Stromal cell of bone marrow (primary cell): ENCODE data around the gene UQCC2.

Experiments used
- DNase-seq: peaks from one replicate; pipeline ENCODE4 v3.0.0-alpha.2; 2012; ENCODE audit warnings: low read depth

The UQCC2 gene

DNA sequence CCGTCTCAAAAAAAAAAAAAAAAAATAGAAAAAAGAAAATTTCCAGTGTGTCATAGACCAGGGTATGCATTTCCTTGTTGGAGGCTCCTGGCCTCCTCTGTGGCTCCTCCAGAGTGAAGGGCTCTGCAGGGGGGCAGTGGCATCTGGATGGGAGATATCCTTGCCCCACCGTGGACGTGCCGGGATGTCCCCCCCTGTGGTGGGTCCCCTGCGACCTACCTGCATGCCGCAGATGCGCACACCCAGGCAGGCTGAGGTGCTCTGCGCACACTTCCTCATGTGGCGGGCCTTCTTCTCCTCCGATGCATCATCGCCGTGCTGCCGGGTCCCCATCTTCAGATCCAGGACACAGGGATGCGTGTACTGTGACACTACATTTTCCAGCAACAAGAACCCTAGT is 13.7 kb upstream of the UQCC2 start:
- no peak for DNase-seq

DNA sequence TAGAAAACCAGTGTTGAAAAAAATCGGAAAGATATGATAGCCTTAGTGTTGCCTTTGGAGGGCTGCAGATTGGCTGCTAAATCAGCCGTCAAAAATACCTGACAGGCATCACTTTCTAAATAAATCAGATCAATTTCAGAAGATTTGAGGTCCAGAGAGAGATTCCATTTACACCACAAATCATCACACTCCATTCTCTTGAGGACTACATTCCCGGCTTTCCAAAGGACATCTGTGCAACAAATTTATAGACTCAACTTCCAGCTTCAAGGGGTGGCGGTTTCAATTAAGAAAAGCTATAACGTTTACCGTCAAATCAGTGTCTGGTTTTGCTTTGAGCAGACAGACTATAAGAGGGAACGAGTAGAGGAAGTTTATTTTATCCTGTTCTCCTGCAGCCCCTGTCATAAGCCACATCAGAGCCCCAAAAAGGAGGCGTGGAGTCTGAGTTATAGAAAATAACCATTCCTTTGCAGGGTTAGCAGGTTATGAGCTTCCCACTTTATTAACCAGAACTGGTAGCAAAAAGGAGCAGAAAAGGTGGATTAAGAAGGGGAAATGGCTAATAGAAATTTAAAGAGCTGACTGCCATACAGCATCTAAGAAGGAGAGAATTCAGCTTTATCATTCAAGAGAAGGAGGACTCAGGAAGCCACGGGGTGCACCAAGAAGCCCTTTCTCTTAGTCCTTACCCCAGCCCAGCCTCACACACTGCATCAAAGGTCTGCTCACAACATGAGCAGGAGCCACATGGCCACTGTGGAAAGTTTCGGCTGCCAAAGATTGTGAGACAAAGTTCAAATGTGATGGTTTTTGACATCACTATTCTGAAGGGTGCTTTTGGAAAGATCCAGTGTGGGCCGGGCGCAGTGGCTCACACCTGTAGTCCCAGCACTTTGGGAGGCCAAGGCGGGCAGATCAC is 12.9 kb upstream of the UQCC2 start:
- DNase-seq, result no peak

DNA sequence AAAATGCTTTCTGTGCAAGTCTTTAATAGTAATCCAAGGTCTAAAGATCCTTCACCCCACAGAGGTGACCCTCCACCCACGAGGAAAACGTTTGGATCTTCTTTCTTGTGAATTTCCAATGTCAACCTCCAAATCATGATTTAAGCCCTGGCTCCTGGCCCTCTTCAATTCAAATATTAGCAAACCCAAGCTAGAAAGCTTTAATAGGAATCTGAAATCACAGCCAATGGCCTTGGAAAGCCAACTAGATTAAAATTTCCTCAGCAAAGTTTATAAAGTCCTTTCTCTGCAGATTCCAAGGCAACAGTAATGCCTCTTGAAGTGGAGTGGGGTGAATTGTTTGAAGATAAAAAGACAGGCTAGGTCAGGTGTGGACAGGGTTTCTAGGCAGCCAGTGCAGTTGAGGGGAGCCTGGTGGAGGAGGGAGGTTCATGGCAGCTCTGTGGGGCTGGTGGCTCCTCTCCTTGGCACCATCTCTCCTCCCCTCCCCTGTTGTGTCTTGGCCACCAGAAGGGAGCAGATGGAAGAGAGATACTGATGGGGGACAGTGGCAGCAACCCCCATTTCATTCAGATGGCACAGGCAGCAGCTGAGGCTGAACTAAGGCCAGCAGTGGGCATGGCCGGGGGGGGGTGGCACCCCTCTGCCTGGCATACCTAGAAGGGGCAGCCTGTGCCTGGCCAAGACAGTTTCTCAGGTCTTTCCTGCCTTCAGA is 12.0 kb upstream of the UQCC2 start:
- DNase-seq, result no peak

DNA sequence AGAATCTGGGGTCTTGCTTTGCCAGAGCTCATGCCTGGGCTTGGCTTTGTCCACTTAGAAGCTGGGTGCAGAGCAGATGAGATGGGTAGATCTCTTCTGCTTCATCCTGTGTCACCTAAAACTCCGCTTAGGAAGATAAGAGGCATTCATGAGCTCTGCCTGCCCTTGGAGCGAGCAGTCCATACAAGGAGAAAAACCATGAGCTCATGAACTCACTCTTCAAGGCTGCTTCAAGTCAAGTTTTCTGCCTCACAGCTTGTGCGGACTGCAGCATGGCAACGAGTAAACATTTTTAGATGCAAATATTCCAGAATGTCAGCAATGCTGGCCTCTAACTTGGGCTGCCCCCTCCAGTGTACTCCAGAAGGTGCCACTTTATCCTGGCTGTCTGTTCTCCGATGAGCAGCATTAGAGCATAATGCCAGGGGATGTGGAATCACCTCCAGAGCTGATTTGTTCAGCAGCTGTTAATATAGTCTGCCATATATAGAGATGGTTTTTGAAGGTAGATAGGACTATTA is 10.7 kb upstream of the UQCC2 start:
- no peak for DNase-seq

DNA sequence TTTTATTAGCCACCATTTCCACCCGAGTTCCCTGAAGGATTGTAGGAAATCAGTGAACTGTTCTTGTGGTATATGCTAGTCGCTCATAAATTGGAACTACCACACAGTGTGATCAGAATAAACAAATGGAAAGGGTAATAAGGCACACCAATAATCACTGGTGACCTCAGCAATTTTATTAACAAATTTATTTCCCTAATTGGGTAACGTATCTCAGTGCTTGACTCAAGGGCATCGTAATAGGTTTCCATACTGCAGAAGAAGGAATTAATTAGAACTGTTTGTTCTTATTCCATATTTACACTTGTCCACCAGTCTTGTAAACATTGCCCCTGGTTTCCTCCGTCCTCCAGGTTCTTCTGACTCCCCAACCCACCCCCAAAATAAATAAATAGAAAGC is 10.0 kb upstream of the UQCC2 start:
- DNase-seq, result no peak

DNA sequence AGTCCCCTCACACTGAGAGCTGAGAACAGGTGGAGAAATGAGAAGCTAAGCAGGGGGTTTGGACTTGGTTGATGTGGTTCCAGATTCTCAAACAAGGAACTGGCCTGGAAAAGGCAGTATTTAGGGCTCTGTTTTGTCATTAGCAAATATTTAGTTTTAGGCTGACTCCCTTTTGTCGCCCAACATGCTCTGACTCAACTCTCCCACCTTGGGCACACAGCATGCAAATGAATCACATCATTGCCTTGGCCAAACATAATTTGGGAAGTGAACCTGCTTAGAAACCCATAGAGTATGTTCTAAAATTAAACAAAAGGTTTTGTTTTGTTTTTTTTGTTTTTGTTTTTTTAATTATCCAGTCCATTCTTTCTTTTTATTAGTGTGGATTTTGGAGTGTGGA is 9.5 kb upstream of the UQCC2 start:
- DNase-seq, result no peak

DNA sequence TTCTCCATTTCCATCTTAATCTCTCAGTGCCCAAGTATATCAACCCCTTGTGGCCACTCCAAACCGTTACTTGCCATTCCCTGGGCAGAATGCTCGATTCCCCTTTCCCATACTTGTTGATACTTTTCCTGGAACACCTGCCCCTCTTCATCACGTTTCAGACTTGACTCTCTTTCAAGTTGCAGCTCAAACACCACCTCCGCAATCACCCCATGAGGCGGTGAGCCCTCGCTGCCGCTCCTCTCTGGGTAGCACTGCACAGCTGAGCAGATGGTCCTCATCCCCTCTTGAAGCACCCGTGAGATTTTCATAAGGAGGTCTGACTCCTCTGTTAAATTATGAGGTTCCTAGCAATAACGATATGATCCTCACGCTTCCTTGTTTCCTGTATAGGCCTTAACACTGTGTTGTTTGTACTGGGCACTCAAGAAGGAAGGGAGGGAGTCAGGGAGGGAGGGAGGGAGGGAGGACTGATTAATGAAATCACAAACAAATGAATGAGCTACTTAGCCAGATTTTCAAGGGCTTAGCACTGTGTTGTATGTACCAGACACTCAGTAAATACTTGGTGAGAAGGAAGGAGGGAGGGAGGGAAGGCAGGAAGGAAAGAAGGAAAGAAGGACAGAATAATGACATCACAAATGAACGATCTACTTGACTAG is 8.0 kb upstream of the UQCC2 start:
- DNase-seq, result no peak

DNA sequence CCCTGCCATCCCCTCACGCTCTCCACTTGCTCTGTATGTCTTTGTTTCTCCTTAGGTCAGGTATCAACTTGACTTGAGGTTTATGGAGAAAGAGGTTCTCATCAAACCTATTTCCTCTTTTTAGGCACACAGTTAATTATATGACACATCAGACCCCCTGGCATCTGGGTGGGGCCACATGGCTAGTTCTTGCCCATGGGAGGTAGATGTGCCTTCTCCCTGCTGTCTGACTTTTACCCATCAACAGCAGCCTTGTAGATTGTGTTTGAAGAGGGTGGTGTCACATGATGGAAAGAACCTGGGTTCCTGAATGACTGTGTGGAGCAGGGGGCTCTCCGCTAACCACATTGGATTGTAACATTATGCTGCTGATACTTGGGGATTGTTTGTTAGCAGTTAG is 7.2 kb upstream of the UQCC2 start:
- no peak for DNase-seq

DNA sequence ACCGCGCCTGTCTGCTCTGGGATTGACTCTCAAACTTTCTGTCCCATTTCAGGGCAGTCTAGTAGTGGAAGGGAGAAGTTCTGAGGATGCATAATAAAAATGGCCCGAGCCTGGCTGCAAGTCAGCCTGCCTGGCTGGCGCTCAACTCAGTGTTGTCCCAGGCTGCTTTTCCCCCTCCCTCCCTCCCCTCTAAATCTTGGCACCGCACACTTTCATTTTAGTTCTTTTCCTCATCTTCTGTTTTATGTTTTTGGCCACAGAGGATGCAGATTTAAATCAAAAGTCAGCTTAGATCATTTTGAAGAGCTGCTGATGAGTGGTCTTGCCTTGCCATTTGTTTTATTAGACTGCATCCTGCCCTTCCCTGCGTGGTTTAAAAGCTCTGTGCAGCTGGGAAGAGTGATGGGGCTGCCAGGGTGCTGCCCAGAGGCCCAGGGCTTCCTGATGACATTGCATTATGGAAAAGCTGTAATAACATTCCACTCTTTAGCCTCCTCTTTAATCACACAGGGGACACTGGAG is 6.5 kb upstream of the UQCC2 start:
- peak; percentile 21 for DNase-seq

DNA sequence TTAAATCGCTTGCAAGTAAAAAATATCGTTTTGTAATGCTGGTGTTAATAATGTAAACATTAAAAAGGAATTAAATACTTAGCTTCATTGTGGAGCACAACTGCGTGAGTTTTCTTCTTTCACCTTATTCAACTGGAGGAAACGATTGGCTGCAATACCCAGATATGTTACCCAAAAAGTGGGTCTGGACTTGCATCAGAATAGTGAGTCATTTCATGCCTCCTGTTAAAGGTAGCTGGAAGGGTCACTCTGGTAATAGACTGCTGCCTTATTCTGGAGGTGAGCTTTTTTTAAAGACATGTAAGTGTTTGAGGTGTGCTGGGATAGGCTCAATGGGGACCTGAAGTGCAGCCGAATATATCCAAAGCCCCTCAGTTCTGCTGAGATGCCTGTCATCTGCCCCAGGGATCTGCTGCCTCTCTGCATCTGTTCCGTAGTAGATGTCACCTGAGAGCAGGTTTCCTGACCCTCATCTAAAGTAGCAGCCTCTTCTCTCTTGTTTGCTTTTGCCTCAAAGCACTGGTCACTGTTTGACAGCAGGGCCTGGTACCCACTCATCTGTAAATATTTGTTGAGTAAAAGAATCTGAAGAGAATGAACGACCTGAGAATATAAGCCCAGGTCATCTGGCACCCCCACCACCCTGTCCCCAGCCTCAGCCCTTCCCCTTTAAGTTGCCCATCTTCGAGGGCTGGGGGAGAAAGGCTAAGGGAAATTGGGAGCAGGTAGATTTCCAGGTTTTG is 5.6 kb upstream of the UQCC2 start:
- DNase-seq, result no peak

DNA sequence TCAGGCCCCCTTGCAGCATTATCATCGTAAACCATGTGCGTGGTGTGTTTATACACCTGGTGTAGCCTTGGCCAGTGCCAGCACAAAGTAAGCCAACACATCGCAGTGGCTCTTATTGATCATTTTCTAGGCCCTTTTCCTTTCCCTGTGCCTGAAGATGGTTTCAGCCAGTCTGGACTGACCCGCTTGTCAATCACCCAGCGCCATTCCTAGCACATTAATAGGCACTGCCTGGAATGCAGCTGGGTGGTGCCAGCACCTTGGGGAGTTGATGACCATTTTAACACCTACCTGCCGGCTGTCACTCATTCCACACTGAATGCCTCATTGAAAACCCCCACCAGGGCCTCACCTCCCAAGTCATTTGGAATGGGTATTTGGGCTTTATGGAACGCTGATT is 4.9 kb upstream of the UQCC2 start:
- DNase-seq, result no peak

DNA sequence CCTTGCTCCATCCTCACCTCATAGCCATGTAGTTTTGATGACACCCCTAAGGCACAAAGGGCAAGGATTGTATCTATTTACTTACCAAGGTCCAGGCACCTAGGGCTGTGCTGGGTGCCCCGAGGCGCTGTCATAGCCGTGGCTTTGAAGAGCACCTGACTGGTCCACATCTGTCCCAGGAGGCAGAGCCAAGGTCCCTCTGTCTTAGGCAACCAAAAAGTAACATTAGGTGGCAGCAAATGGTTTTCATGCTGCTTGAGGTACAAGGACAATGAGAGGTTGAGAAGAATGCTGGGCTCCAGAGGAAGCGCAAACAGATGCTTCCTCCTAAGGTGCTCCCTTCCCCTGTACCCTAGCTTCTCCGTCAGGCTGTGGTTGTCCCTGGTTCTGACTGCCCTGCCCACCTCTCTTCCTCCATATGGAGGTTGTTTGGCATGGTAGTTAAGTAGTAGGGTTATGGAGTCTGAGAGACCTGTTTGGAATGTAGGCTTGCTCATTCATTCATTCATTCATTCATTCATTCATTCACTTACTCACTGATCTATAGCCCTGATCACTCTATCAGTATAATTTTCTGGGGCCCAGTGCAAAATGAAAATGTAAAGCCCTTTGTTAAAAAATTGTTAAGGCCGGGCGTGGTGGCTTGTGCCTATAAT is 3.0 kb upstream of the UQCC2 start:
- no peak for DNase-seq

DNA sequence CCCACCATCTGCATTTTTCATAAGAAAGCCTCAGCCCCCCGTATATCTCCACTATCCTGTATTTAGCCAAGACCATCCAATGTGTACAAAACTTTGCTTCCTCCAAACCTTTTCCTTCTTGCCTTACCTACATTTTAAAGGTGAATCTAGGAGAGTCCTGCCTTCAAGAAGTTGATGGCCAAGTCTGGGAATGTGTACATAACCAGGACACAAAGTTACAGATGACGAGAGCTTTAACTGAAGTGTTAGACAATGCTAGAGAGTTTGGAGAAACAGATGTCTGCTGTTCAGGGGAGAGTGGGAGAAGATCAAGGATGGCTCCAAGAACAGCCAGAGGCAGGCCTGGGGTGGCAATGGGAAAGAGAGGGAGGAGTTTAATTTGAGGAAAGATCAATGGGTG is 2.3 kb upstream of the UQCC2 start:
- no peak for DNase-seq

DNA sequence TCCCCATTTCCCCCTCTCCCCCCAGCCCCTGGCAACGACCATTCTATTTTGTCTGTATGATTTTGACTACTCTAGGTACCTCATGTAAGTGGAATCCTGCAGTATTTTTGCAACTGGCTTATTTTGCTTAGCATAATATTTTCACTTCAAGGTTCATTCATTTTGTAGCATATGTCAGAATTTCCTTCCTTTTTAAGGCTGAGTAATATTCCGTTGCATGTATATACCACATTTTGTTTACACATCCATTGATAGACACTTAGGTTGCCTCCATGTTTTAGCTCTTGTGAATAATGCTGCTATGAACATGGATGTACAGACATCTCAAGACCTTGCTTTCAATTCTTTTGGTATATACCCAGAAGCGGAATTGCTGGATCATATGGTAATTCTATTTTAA is 1.4 kb upstream of the UQCC2 start:
- DNase-seq, result no peak

DNA sequence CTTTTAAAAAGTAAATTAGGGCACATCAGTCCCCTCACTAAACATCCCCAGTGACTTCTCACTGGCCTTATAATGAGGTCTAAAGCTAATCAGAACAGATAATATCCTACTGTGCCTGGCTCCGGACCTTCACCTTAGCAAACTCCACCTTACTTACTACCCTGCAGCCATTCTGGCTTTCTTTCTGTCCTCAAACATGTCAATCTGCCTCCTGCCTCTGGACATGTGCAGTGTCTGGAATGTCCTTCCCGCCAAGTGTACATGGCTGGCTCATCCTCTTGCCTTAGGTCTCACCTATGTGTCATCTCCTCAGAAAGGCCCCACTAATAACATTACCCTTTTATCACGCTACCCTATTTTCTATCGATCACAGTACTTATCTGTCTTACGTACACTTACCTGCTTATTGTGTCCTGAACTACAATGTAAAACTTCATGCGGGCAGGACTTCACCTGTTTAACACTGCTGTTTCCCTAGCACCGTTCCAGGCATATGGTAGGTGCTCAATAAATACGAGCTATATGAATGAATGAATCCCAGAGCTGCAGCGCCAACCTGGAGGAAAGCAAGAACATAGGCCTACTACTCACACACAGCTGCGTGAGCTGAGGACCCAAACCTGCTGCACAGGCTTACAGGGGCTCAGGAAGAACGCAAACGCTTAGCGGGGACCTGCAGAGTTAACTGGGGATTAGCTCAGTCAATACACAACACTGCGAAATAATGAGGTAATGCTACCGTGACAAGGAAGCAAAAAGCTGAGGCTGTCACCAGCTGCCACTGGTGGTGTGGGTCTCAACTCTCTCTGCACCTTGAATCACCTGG is 991 bp downstream of the UQCC2 start:
- DNase-seq, result no peak

DNA sequence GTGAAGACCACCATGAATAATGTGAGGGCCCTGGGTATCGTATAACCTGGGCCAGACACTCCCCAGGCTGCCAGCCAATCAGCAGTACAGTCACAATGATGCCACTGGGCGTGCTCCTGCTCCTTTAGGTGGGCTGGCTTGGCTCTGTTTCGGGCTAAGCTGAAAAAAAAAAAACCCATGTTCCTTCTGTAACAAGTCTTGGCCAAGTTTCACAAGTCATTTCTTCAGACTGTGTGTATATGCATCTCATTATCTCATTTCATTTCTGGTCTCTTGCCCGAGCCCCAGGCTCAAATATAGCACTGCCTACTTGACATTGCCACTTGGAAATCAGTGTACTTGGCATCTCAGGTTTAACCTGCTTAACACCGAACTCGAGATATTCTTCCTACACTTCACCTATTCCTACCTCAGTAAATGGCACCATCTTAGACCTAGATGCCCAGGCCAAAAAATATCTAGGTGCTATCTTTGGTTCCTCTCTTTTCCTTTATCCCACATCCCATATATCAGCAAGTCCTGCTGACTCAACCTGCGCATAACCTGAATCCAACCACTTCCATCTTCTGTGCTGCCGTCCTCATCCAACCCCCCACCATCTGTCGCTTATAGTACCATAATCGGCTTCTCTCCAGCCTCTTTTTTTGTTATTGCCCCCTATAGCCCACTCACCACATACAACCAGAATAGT is 1.8 kb downstream of the UQCC2 start:
- DNase-seq, result no peak

DNA sequence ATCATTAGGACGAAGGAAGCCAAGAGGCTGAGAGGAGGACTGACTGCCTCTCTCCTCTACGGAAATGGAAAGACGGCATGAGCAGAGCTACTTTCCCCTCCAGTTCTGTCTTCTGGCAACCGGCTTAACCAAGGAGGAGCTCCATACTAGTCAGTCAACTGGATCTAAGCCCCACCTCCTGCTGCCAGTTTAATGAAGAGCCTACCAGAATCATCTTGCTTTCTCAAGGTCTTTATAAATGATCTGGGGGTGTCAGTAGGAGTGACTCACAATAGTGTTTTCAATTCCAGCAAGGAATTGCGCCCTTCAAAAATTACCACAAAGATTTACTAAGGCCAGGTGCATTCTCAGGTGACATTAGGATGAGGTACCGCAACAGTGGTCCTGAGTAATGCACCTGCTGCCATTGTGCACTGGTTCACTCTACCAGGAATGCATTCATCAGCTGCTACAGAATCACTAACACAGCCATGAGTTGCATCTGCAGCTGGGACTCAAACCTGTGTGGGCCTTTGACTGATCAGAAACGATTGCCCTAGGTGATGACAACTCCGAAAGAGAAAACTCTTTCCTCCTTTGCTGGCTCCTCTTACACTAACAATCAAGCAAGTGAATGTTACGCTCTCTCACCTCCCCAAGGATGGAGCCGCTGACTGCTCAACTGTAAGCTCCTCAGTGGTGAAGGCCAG is 2.8 kb downstream of the UQCC2 start:
- no peak for DNase-seq

DNA sequence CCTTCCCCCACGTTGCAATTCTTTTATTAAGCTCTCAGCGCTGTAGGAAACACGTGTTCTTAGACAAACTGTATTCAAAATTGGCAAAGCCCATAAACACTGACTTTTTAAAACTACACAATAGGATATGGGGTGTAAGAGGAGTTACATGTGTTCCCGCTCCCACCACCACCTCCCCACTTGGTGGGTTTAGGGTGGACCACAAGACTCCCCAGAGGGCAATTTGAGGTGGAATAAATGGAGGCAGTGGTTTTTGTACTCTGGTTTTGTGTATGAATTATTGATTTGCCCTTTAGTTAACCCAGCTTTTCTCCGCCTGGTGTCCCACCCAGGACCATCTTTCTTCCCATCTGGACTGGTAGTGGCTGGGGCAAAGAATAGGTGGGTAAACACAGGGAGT is 3.7 kb downstream of the UQCC2 start:
- DNase-seq, result no peak
